Heart left ventricle (tissue), 16 donors: ENCODE results near the gene ARFIP2. TPM values are rescaled to one million over a fixed set of nuclear protein-coding genes. Genes with fewer than 3 reads are reported as not detected.
A peak's percentile ranks its signal among the peaks of the same experiment; 100 is the strongest.

ENCODE experiments used
- ATAC-seq, 4 donors: fragments of 200-7000 bp; cut with Tn5 transposase; one replicate each; pipeline ENCODE4 v1.9.1; 2020 to 2022; ENCODE audit warnings: moderate library complexity in 4 of 4, mild to moderate bottlenecking in 3 of 4, moderate number of reproducible peaks in 1 of 4
- DNase-seq, 5 donors: peaks; one replicate each; pipeline ENCODE4 v3.0.0-alpha.2; 2020
- H3K27ac ChIP-seq, 12 donors: fragments of 200-600 bp; sonication (generic) in 4 of 12; one replicate each; pipeline versions ENCODE4 v1.5.0 to v1.8.0; 2016 to 2022; ENCODE audit warnings: mild to moderate bottlenecking in 2 of 12
- H3K27me3 ChIP-seq, 9 donors: fragments of 200-600 bp; sonication (generic) in 2 of 9; one replicate each; pipeline versions ENCODE4 v1.5.1 to v1.8.0; 2016 to 2022; ENCODE audit warnings: mild to moderate bottlenecking in 3 of 9
- H3K36me3 ChIP-seq, 9 donors: fragments of 200-600 bp; sonication (generic) in 2 of 9; one replicate each; pipeline versions ENCODE4 v1.5.0 to v1.8.0; 2018 to 2022; ENCODE audit warnings: mild to moderate bottlenecking in 2 of 9
- H3K4me1 ChIP-seq, 12 donors: fragments of 200-600 bp; sonication (generic) in 4 of 12; one replicate each; pipeline versions ENCODE4 v1.5.0 to v1.8.0; 2016 to 2022; ENCODE audit warnings: mild to moderate bottlenecking in 3 of 12
- H3K4me3 ChIP-seq, 12 donors: fragments of 200-600 bp; sonication (generic) in 4 of 12; one replicate each; pipeline versions ENCODE4 v1.5.0 to v1.8.0; 2017 to 2022; ENCODE audit warnings: mild to moderate bottlenecking in 9 of 12, moderate library complexity in 4 of 12
- H3K9me3 ChIP-seq, 12 donors: fragments of 200-600 bp; sonication (generic) in 4 of 12; one replicate each; pipeline versions ENCODE4 v1.5.0 to v1.8.0; 2016 to 2022; ENCODE audit warnings: mild to moderate bottlenecking in 1 of 12
- POLR2A ChIP-seq, 2 donors: fragments of 450-650 bp; IDR thresholded peaks; one replicate each; pipeline ENCODE4 v1.6.1; 2017; ENCODE audit warnings: antibody characterized with exemption in 2 of 2, mild to moderate bottlenecking in 2 of 2, moderate library complexity in 2 of 2
- WGBS, 4 donors: extraction: QIAGEN DNeasy Blood & Tissue Kit in 2 of 4; methylation state at CpG; one replicate each; pipeline versions ENCODE4 v1.1.5 to v1.1.7; 2013 to 2018; 5-methylcytosine and 5-hydroxymethylcytosine counted together
- intact Hi-C, 10 donors: fragments of 100-400 bp; cut with DNase I; formaldehyde crosslinking; loops; one replicate each; pipeline versions ENCODE4 v1.11.1 to v1.14.2; 2022
- polyA plus RNA-seq, 2 donors: library from polyadenylated mRNA; stranded (reverse); fragments of 200-250 nt; gene quantifications; one replicate each; pipeline ENCODE4 v1.2.3, GENCODE V29; 2013
- total RNA-seq, 9 donors: library from RNA; depleted of rRNA in 2 of 9; stranded (reverse); fragments of >200 nt in 2 of 9; fragmentation: NEBNext Ultra II Directional in 3 of 9; extraction: Animal tissue kit (Norgen Biotek cat#: 25700) in 3 of 9; gene quantifications; one replicate each; pipeline versions ENCODE4 v1.1.0 to v1.2.4, GENCODE V29; 2016 to 2023
- TF ChIP-seq, protein P1 (sequence below), 12 donors: fragments of 200-600 bp; sonication (generic) in 4 of 12; IDR thresholded peaks; one replicate each; pipeline versions ENCODE4 v1.5.0 to v1.8.0; 2018 to 2022; ENCODE audit warnings: antibody characterized with exemption in 12 of 12, mild to moderate bottlenecking in 5 of 12
- donor health status: ischemic (EF 13 %, LVEDD 7.1; RV severe dilation, severe dysfunction).
- donor health status: healthy with polysubstance abuse.
- donor health status: DM: no; HTN: yes; CAD: no.
- donor health status: DM: no; HTN: no; CAD: no.
- donor health status: ischemic (EF 25% LVEDD 6.9; RV normal size, moderate dysfunction).
- donor health status: ischemic (EF 25% LVEDD 5.7; RV mildly dilated, moderate dysfunction).
- donor health status: healthy.
- donor health status: DM: yes; HTN: yes; CAD: no.
- donor health status: ischemic (EF 35%, LVEDD 5.7; RV mildly dilated, moderate dysfunction).
- donor health status: nonischemic (EF 11% LVEDD 7.7; RV severe dilation, severe dysfunction).
- donor health status: DM: yes; HTN: yes; CAD: no.
- donor health status: PGD.
- donor health status: ischemic (EF 29% LVEDD 5.4; RV normal size, mild dysfunction).
- donor health status: nonischemic (EF 23%, LVEDD 6.1; RV moderate dilation, normal function).

The ARFIP2 gene
- total and polyA plus RNA-seq, 11 donors = 10.7 to 36.7 (median 18.9) TPM

DNA sequence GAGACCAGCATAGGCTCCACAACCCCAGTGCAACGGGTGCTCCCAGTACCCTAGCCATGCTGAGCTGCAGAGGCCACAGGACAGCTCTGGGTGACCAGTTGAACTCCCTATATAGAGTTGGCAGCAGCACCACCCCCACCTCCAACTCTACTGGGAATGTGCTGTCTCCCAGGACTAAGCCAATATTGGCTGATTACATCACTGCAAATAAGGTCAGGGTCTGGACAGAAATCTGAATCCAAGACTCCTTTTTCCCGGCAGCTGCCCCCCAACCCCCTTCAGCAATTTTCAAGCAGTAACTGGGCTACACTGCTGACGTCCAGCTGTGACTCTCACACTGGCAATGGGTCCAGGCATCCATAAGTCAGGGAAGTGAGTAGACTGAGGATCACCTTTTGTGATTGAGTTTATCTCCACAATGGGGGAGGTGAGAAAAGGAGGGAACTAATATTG is 40.2 kb downstream of the ARFIP2 start, which contains the start of gene HPX:
Gene HPX (minus strand): TSS at position 82 of the 453 bp plus-strand sequence. CDS start 24 bp downstream, at position 58.
- no peaks in the 10 kb centered on the region for H3K36me3 ChIP-seq
- DNase-seq = no peak
- H3K9me3 ChIP-seq = no peaks in the 10 kb centered on the region
- H3K4me3 ChIP-seq = no peak within 1 kb of the TSS
- no peak for TF ChIP-seq POLR2A (IDR thresholded peaks at IDR 0.05)
- TF ChIP-seq, protein P1, sequence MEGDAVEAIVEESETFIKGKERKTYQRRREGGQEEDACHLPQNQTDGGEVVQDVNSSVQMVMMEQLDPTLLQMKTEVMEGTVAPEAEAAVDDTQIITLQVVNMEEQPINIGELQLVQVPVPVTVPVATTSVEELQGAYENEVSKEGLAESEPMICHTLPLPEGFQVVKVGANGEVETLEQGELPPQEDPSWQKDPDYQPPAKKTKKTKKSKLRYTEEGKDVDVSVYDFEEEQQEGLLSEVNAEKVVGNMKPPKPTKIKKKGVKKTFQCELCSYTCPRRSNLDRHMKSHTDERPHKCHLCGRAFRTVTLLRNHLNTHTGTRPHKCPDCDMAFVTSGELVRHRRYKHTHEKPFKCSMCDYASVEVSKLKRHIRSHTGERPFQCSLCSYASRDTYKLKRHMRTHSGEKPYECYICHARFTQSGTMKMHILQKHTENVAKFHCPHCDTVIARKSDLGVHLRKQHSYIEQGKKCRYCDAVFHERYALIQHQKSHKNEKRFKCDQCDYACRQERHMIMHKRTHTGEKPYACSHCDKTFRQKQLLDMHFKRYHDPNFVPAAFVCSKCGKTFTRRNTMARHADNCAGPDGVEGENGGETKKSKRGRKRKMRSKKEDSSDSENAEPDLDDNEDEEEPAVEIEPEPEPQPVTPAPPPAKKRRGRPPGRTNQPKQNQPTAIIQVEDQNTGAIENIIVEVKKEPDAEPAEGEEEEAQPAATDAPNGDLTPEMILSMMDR (IDR thresholded peaks at IDR 0.05) = no peak
- H3K4me1 ChIP-seq = peaks cover 0 to 14% (median 0%) of the 10 kb centered on the region in 12 donors
- H3K27me3 ChIP-seq = no peaks in the 10 kb centered on the region
- intact Hi-C loops = loop anchor here in 6 of 10 donors (5.0 to 10.0 kb wide), 4 partner anchors 64 to 264 kb away; no protein-coding TSS in a partner anchor
- H3K27ac ChIP-seq = no peak within 1 kb of the TSS
- 67 to 77% (median 70%) methylated on average over 3 of the region's 3 CpGs for WGBS, 4 donors
- ATAC-seq = no peak

DNA sequence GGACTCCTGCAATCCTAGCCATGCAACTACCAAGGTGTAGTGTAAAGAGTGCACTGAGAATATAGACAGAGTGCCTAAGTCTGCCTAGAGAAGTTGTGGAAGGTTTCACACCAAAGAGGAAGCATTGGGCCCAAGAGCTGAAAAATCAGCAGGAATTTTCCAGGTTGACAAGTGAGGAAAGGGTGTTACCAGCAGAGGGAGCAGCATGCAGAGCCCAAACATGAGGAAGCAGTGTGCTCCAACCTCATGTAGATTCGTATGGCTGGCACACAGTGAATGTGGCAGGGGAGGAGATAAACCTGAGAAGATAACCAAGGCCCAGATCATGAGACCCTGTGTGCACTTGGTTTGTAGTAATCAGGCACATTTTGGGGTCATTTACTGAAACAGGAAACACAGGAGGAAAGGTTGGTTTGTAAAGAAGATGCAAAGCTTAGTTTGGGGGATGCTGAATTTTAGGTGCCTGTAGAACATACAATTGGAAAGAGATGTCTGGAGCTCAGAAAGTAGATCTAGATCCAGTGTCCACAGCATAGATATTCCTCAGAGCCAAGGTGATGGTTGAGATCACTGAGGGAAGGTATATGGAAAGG is 42.1 kb downstream of the ARFIP2 start:
- TF ChIP-seq POLR2A (IDR thresholded peaks at IDR 0.05) = no peak
- TF ChIP-seq, protein P1 (IDR thresholded peaks at IDR 0.05) = peak; percentile 48 to 73 (median 59)
- peak in 4 of 5 donors; percentile 27 to 51 (median 40) for DNase-seq
- H3K4me1 ChIP-seq = peaks cover 0 to 14% (median 0%) of the 10 kb centered on the region in 12 donors
- no peaks in the 10 kb centered on the region for H3K36me3 ChIP-seq
- no peaks in the 10 kb centered on the region for H3K9me3 ChIP-seq
- no peaks in the 10 kb centered on the region for H3K27me3 ChIP-seq
- WGBS, 4 donors = 0 to 4% (median 1%) methylated on average over 1 of the region's 1 CpG
- no peak overlapping the region for H3K4me3 ChIP-seq
- ATAC-seq = peak in 3 of 4 donors; percentile 58 to 72 (median 63)
- intact Hi-C loops = loop anchor here in 4 of 10 donors (2.0 to 10.0 kb wide), 3 partner anchors 66 to 68 kb away; no protein-coding TSS in a partner anchor
- H3K27ac ChIP-seq = no peak overlapping the region

DNA sequence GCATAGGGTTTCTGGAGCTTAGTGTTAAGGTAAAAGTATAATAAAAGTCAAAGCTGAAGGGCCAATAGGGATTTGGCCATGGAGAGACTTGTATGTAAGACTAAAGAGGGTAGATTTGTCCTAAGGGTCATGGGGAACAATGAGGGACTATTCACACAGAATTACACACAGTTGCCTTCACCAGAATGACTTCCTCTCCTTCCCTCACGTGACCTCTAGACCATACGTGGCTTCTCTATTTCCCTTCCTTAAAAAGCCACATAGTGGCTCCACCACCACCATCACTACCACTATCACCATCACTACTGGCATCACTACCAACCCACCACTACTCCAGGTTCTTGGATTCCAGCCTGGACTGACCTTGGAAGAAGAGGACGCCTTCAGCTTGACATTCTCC is 43.1 kb downstream of the ARFIP2 start:
- ATAC-seq = peak in 1 of 4 donors; percentile 40
- no peaks in the 10 kb centered on the region for H3K36me3 ChIP-seq
- 72 to 81% (median 75%) methylated on average over 3 of the region's 3 CpGs for WGBS, 4 donors
- no peaks in the 10 kb centered on the region for H3K27me3 ChIP-seq
- no peak overlapping the region for H3K27ac ChIP-seq
- no peak for DNase-seq
- H3K4me3 ChIP-seq = no peak overlapping the region
- H3K9me3 ChIP-seq = no peaks in the 10 kb centered on the region
- no peak for TF ChIP-seq POLR2A (IDR thresholded peaks at IDR 0.05)
- TF ChIP-seq, protein P1 (IDR thresholded peaks at IDR 0.05) = no peak
- intact Hi-C loops = loop anchor here in 4 of 10 donors (2.0 to 10.0 kb wide), 3 partner anchors 67 to 69 kb away; no protein-coding TSS in a partner anchor
- peaks cover 0 to 14% (median 0%) of the 10 kb centered on the region in 12 donors for H3K4me1 ChIP-seq

DNA sequence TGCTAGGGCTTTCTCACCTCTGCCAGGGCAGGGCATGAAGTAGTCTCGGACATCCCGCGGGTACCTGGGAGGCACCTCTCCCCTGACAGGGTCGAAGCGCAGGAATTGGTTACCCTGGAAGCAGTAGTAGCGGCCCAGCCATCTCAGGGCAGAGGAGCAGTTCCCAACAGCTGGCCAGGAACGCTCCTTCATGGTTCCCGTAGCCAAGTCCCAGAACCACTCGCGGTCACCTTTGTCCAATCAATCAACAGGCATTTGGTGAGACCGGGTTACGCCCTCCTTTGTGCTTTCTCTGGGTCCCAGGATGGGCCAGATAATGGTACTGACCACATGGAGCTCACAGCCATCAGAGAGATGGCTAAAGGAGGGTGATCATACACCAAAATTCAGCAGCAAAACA is 43.7 kb downstream of the ARFIP2 start:
- 84 to 94% (median 92%) methylated on average over 12 of the region's 12 CpGs for WGBS, 4 donors
- Histone ChIP-seq H3K27me3 (no peaks in the 10 kb centered on the region), H3K27ac (no peak overlapping the region), H3K36me3 (no peaks in the 10 kb centered on the region), H3K4me1 (peaks cover 0 to 14% (median 0%) of the 10 kb centered on the region in 12 donors), H3K4me3 (no peak overlapping the region), H3K9me3 (no peaks in the 10 kb centered on the region)
- intact Hi-C loops = loop anchor here in 3 of 10 donors (5.0 to 10.0 kb wide), 2 partner anchors 67 to 70 kb away; no protein-coding TSS in a partner anchor
- DNase-seq (no peak), ATAC-seq (no peak)
- TF ChIP-seq POLR2A (IDR thresholded peaks at IDR 0.05) = no peak
- TF ChIP-seq, protein P1 (IDR thresholded peaks at IDR 0.05) = no peak
